ENCODE measurements around the gene SYNDIG1.

The SYNDIG1 gene

GRCh38 chr20:24473435-24474223 is 4.2 kb downstream of the SYNDIG1 start:
- DNase-seq, result no peak

GRCh38 chr20:24477831-24478547 is 8.6 kb downstream of the SYNDIG1 start:
- no peak for DNase-seq

DNA sequence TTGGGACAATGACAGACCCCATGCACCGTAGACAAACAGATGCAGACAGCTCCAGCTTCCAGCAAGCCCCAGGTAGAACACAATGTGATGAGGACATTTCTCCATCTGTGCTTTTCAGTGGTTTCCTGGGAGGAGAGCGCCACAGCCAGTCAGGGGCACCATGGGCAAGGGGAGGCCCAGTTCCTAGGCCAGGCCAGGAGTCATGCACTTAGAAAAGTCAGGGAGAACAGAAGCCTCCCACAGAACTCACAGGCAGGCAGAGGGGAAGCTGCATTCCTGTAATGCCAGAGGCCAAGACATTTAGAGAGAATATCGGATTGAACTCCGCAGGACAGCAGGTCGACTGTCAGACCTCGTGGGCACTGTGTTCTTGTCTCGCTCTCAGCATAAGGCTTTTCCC is 9.2 kb downstream of the SYNDIG1 start:
- no peak for DNase-seq

DNA sequence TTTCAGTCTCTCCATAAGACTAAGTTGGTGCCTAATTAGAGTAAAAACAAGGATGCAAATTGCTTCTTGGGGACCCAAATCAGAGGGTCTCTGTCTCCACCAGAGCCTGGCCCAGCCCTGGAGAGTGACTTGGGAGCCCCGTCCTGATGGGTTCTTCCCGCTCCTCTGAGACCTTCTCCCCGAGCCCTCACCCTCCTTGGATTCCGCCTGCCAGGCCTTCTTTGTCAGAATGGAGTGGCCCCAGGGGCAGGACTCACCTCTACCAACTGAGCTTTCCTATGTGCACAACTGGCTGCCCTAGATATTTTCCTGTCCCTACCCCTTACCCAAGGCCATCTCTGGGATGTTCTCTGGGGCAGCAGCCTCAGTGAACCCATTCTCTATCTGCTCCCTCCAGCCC is 9.7 kb downstream of the SYNDIG1 start:
- DNase-seq, result no peak

DNA sequence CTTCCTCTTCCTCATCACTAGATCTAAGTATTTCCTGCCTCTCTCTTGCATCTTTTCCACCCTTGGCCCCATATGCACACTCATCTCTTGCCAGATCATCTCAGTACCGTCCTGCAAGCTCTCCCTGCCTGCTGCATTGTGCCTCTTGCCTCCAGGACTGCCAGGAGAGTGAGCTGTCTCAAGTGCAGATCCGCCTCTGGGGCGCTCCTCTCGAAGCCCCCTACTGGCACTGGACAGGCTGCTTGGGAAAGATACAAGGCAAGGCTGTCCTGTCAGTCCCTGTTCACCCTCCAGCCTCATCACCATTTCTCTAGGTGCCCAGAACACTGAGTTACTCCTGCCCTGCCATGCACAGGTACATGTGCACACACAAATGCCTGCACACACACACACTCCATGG is 10.2 kb downstream of the SYNDIG1 start:
- DNase-seq, result no peak

GRCh38 chr20:24480509-24480908 is 11.1 kb downstream of the SYNDIG1 start:
- no peak for DNase-seq

DNA sequence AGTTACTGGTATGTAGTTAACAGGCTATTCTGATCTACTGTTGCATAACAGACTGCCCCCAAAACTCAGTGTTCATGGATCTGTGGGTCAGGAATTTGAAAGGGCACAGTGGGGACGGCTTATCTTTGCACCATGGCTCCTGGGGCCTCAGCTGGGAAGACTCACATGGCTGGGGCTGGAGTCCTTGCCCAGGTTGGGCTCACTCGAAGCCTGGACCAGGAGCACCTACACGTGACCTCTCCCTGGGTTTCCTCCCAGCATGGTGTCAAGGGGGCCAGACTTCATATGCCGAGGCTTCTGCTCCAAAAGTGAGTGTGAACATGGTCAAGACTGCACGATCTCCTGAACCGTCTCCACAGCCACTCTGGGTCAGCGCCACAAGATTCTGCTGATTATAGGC is 11.7 kb downstream of the SYNDIG1 start:
- no peak for DNase-seq

DNA sequence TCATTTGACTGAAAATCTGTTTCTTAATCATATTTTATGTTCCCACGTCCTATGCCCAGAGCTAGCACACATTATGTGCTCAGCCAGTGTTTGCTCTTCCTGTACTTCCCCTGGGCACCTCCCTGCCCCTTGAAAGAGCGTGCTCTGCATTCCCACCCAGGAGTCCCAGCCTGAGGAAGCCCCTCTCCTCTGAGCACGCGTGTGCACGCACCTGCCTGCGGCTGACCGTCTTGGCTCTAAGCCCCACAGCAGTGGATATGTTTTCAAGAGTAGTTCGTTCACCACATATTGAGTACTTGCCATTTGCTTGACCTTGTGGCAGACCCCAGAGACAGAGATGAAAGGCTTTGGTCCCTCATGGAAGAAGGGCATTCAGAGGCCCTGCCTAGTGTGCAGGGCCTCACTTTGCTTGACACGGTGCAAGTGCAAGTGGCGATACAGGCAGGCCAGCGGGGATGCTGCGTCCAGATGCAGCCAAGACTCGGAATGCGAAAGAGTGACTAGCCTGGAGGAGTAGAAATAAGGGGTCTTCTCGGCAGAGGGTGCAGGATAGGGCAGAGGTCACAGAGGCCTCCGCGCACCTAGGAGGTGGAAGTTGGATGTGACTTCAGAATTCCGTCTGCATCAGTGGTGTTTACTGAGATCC is 14.1 kb downstream of the SYNDIG1 start:
- no peak for DNase-seq

DNA sequence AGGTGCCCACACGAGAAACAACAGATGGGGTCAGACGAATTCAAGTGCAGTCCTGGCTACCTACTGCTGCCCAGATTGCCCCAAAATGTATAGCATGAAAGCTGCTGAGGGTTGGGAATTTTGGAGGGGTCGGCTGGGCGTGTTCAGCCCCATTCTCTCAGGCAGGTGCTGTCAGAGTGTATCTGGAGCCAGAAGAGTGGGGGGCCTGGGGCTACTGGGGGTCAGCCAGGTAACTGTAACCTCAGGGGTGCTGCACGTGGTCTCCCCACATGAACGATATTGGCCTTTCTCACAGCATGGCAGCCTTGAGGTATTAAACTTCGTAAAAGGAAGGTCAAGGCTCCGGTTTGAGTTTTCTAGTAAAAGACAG is 14.6 kb downstream of the SYNDIG1 start:
- no peak for DNase-seq

DNA sequence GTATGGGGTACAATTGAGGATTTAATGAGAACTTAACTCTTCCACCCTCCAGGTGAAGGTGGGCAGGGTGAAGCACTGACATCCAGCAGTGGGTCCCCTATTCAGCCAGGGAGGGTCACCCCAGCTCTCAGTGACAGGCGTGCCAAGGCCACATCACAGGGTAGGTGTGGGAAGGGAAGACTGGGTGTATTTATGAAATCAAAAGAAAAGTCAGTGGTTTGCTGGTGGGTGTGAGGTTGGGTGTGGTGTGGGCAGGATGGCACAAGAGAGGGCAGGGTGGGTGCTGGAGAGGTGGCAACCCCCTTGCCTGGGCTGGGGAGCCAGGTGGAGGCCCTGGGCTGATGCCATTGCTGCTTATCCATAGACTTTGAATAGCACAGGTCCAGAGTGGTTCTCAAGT is 16.6 kb downstream of the SYNDIG1 start:
- DNase-seq, result no peak

DNA sequence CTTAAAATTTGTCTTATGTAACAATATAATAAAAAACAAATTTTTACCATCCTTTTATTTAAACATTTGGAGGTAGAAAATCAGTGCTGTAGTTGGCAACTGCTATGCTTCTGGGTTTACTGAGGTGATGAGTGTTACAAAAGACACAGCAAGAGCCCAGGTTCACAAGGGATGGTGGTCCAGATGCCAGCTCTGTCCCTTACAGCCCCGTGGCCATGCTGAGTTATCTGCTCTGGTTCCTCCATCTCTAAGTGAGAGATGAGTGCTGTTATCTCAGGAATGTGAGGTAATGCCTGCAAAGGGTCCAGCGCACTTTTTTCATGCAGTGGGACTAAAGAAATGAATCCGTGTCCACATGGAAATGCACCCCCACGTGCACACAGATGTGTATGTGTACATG is 17.8 kb downstream of the SYNDIG1 start:
- no peak for DNase-seq

- DNase-seq, result no peak
These were observed 18.2 kb downstream of the SYNDIG1 start for GRCh38 chr20:24487648-24488047.

GRCh38 chr20:24488064-24488799 is 18.8 kb downstream of the SYNDIG1 start:
- DNase-seq, result no peak

- DNase-seq, result no peak
These were observed 19.4 kb downstream of the SYNDIG1 start for GRCh38 chr20:24488800-24489175.

DNA sequence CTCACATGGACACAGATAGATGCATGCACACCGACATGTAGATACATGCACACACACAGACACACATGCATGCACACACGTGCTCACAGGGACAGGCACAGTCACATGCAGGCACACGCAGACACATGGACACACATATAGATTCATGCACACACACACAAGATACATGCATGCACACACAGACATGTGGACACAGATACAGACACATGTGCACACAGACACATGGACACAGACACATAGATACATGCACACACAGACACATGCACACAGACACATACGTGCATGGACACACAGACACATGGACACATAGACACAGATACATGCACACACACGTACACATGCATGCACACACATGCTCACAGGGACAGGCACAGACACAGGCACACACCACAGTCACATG is 19.8 kb downstream of the SYNDIG1 start:
- DNase-seq, result no peak

DNA sequence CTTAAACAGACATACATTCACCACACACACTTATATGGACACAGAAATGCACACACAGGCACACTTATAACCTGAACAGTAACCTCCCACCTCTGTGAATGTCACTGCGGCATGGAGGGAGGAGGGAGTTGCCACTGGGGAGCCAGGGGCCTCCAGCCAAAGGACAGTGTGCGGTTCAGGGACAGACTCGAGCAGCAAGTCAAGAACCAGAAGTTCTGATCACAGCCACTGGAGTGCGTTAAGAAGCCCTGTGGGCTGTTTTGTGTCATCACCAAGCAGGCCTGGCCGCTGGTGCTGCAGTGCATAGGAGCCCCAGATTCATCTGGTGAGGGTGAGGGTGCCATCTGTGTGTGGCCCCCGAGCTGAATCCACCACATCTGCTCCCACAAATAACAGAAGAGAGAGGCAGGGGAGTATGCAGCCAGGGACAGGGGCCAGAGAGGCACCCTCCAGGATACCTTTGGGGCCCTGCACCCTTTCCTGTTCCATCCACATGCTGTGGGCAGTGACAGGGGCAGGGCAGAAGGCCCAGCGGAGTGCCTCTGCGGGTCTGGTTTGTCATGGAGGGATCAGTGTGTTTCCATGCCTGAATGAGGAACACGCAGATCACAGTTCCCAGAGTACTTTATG is 20.3 kb downstream of the SYNDIG1 start:
- no peak for DNase-seq

DNA sequence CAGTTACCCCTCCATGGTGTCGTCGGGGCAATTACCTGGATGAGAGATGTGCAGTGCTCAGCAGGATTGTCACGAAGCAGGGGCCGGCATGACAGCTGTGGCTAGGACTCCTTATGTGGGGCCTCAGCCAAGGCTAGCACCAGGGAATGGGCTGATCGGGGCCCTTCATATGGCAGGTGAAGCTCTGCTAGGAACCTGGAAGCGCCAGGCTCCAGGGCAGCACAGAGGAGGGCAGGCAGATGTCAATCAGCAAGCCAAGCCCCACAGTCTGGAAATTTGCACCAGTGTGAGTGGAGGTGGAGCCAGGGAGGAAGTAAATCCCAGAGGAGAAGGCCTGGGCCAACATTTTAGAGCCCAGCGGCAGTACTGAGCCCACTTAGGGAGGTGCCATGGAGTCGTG is 21.2 kb downstream of the SYNDIG1 start:
- DNase-seq, result no peak

DNA sequence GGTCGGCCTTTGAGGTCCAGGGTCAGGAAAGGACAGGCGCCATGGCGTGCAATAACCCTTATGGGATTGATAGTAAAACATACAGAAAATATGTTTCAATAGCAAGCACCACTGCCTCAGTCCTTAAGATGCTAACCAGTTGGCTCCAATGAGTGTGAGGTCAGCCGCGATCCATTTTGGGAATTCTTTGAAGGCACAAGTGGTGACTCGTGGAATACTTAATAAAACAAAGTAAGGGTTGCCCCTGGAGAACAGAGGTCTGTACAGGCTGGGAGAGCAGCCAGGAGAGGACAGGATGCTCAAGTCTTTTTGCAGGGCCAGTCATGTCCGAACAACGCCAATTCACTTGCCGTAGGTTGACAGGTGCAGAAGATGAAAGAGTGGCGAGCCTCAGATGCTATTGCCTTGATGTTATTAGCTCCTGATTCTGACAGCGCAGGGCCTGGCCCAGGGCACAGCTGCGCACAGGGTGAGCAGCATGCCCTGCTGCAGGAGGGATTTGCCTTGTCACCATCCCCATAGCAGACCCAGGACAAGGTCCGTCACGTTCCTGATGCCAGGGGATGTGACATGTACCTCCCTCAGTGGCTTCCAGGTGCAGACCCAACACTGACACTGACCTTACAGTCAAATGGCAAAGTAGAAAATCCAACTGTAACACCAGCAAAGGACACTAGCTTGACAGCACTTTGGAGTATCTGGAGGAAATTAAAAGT is 21.8 kb downstream of the SYNDIG1 start:
- DNase-seq, result no peak

GRCh38 chr20:24492031-24492607 is 22.7 kb downstream of the SYNDIG1 start:
- DNase-seq, result no peak

DNA sequence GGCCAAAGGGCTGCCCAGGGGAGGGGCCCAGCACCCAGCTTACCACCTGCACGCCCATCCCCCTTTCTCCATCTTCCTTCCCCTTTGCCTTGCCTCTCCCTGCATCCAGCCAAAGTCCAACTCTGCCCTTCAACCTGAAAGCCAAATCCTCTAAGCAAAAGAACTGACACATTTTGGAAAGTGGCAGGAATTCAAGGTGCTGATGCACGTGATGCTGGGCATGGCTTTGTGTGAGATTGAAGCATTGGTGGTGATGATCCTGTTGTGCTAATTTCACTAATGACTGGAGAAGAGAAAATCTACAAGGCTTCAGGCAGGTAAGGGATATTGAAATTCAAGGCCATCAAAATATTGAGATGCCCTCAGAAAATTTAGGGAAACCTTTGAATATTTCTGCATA is 23.3 kb downstream of the SYNDIG1 start:
- DNase-seq, result no peak

GRCh38 chr20:24493181-24493580 is 23.8 kb downstream of the SYNDIG1 start:
- no peak for DNase-seq
